WTC11 (cell line): ENCODE measurements around the gene KRT82. TPM values are rescaled to one million over a fixed set of nuclear protein-coding genes. Genes with fewer than 3 reads are reported as not detected.

Source experiments
- ATAC-seq: fragments of 200-7000 bp; cut with Tn5 transposase; 2 replicates; pipeline ENCODE4 v1.10.0; 2021; ENCODE audit warnings: mild to moderate bottlenecking, moderate library complexity
- CTCF ChIA-PET: fragments of 300-600 bp; sonication (Branson Sonifier 250); formaldehyde crosslinking; loops from one replicate; lab custom pipeline; 2021; ENCODE audit warnings: antibody characterized with exemption; lab: Charles Lee
- POLR2A ChIA-PET: fragments of 350-600 bp; sonication (Branson Sonifier 250); formaldehyde crosslinking; loops from one replicate; lab custom pipeline; 2021; ENCODE audit warnings: antibody characterized with exemption; lab: Charles Lee
- DNase-seq: peaks from one replicate; pipeline ENCODE4 v3.0.0; 2021; ENCODE audit warnings: low spot score
- H3K27ac Mint-ChIP-seq: 2 replicates; pipeline ENCODE4 v1.8.0; 2021; ENCODE audit warnings: mixed read lengths
- H3K27me3 Mint-ChIP-seq: 2 replicates; pipeline ENCODE4 v1.8.0; 2021; ENCODE audit warnings: low read depth, mild to moderate bottlenecking, moderate library complexity, mixed read lengths
- H3K36me3 Mint-ChIP-seq: 2 replicates; pipeline ENCODE4 v1.8.0; 2021; ENCODE audit warnings: mixed read lengths
- H3K4me1 Mint-ChIP-seq: 2 replicates; pipeline ENCODE4 v1.8.0; 2022; ENCODE audit warnings: mixed read lengths
- H3K4me3 Mint-ChIP-seq: 2 replicates; pipeline ENCODE4 v1.8.0; 2021; ENCODE audit warnings: mild to moderate bottlenecking, moderate library complexity, mixed read lengths
- H3K9me3 Mint-ChIP-seq: 2 replicates; pipeline ENCODE4 v1.8.0; 2021; ENCODE audit warnings: mixed read lengths
- CBFB ChIP-seq: sonication (generic); formaldehyde crosslinking; IDR thresholded peaks from 2 replicates; pipeline ENCODE4 v1.8.1; 2022; ENCODE audit warnings: mild to moderate bottlenecking, low read depth, missing genetic modification reagents
- ESRRA ChIP-seq: sonication (generic); formaldehyde crosslinking; IDR thresholded peaks from 2 replicates; pipeline ENCODE4 v1.8.1; 2022; ENCODE audit warnings: mild to moderate bottlenecking, missing genetic modification reagents, borderline replicate concordance
- FOXJ3 ChIP-seq: sonication (generic); formaldehyde crosslinking; IDR thresholded peaks from 2 replicates; pipeline ENCODE4 v1.9.0; 2021; ENCODE audit warnings: missing genetic modification reagents, mild to moderate bottlenecking, borderline replicate concordance
- FOXK1 ChIP-seq: sonication (generic); formaldehyde crosslinking; IDR thresholded peaks from 2 replicates; pipeline ENCODE4 v1.8.0; 2022; ENCODE audit warnings: mild to moderate bottlenecking, moderate library complexity, missing genetic modification reagents
- GTF2I ChIP-seq: fragments of 250-450 bp; sonication (Bioruptor Pico); conservative IDR thresholded peaks from 2 replicates; pipeline ENCODE4 v1.4.0; 2021; ENCODE audit warnings: mild to moderate bottlenecking
- HMGA2 ChIP-seq: fragments of 250-450 bp; sonication (Bioruptor Pico); IDR thresholded peaks from 2 replicates; pipeline ENCODE4 v1.4.0; 2021; ENCODE audit warnings: mild to moderate bottlenecking, moderate library complexity
- JAZF1 ChIP-seq: fragments of 250-450 bp; sonication (Bioruptor Pico); IDR thresholded peaks from 2 replicates; pipeline ENCODE4 v1.9.0; 2021; ENCODE audit warnings: moderate library complexity, mild to moderate bottlenecking, inconsistent platforms
- KAT7 ChIP-seq: sonication (generic); formaldehyde crosslinking; IDR thresholded peaks from 2 replicates; pipeline ENCODE4 v1.8.1; 2023; ENCODE audit warnings: missing genetic modification reagents, mild to moderate bottlenecking, borderline replicate concordance
- NFE2L1 ChIP-seq: sonication (generic); formaldehyde crosslinking; IDR thresholded peaks from 2 replicates; pipeline ENCODE4 v1.8.1; 2023; ENCODE audit warnings: missing genetic modification reagents
- NR2C2 ChIP-seq: sonication (generic); formaldehyde crosslinking; IDR thresholded peaks from 2 replicates; pipeline ENCODE4 v1.8.0; 2022; ENCODE audit warnings: mild to moderate bottlenecking, missing genetic modification reagents
- OVOL2 ChIP-seq: fragments of 250-450 bp; sonication (Bioruptor Pico); IDR thresholded peaks from 2 replicates; pipeline ENCODE4 v1.9.0; 2021; ENCODE audit warnings: mild to moderate bottlenecking, borderline replicate concordance
- RELA ChIP-seq: sonication (generic); formaldehyde crosslinking; IDR thresholded peaks from 2 replicates; pipeline ENCODE4 v1.8.1; 2022; ENCODE audit warnings: missing genetic modification reagents, mild to moderate bottlenecking, borderline replicate concordance
- RORB ChIP-seq: fragments of 250-450 bp; sonication (Bioruptor Pico); IDR thresholded peaks from 2 replicates; pipeline ENCODE4 v1.9.0; 2021; ENCODE audit warnings: mild to moderate bottlenecking
- SMAD4 ChIP-seq: sonication (generic); formaldehyde crosslinking; IDR thresholded peaks from 2 replicates; pipeline ENCODE4 v1.8.0; 2022; ENCODE audit warnings: mild to moderate bottlenecking, missing genetic modification reagents
- ZNF138 ChIP-seq: sonication (generic); formaldehyde crosslinking; conservative IDR thresholded peaks from 2 replicates; pipeline ENCODE4 v1.8.1; 2022; ENCODE audit warnings: mild to moderate bottlenecking, moderate library complexity, missing genetic modification reagents
- ZNF219 ChIP-seq: sonication (generic); formaldehyde crosslinking; IDR thresholded peaks from 2 replicates; pipeline ENCODE4 v1.8.0; 2023; ENCODE audit warnings: missing genetic modification reagents, mild to moderate bottlenecking, borderline replicate concordance
- ZNF232 ChIP-seq: sonication (generic); formaldehyde crosslinking; IDR thresholded peaks from 2 replicates; pipeline ENCODE4 v1.8.0; 2022; ENCODE audit warnings: mild to moderate bottlenecking, missing genetic modification reagents
- ZNF423 ChIP-seq: fragments of 250-450 bp; sonication (Bioruptor Pico); IDR thresholded peaks from 2 replicates; pipeline ENCODE4 v2.1.2; 2022; ENCODE audit warnings: mild to moderate bottlenecking, moderate library complexity
- total RNA-seq: library from RNA; stranded (reverse); gene quantifications from 3 replicates; pipeline ENCODE4 v1.2.3, GENCODE V29; 2021
- TF ChIP-seq, protein P1 (sequence below): sonication (generic); formaldehyde crosslinking; IDR thresholded peaks from 2 replicates; pipeline ENCODE4 v1.8.0; 2022; ENCODE audit warnings: mild to moderate bottlenecking, missing genetic modification reagents
- TF ChIP-seq, protein P2 (sequence below): sonication (generic); formaldehyde crosslinking; IDR thresholded peaks from 2 replicates; pipeline ENCODE4 v1.8.1; 2023; ENCODE audit warnings: mild to moderate bottlenecking, moderate library complexity, missing genetic modification reagents
- TF ChIP-seq, protein P3 (sequence below): sonication (generic); formaldehyde crosslinking; IDR thresholded peaks from 2 replicates; pipeline ENCODE4 v1.8.1; 2022; ENCODE audit warnings: low read depth, mild to moderate bottlenecking, moderate library complexity, missing genetic modification reagents, borderline replicate concordance
- TF ChIP-seq, protein P4 (sequence below): sonication (generic); formaldehyde crosslinking; IDR thresholded peaks from 2 replicates; pipeline ENCODE4 v1.8.0; 2022; ENCODE audit warnings: missing genetic modification reagents
- TF ChIP-seq, protein P5 (sequence below): sonication (generic); formaldehyde crosslinking; IDR thresholded peaks from 2 replicates; pipeline ENCODE4 v1.8.1; 2023; ENCODE audit warnings: mild to moderate bottlenecking, missing genetic modification reagents, moderate library complexity
- TF ChIP-seq, protein P6 (sequence below): sonication (generic); formaldehyde crosslinking; IDR thresholded peaks from 2 replicates; pipeline ENCODE4 v1.8.1; 2022; ENCODE audit warnings: low read depth, missing genetic modification reagents, borderline replicate concordance
- TF ChIP-seq, protein P7 (sequence below): sonication (generic); formaldehyde crosslinking; IDR thresholded peaks from 2 replicates; pipeline ENCODE4 v1.8.0; 2023; ENCODE audit warnings: missing genetic modification reagents

KRT82 gene
- total RNA-seq, 1 experiment from 2014 or later: not detected

DNA sequence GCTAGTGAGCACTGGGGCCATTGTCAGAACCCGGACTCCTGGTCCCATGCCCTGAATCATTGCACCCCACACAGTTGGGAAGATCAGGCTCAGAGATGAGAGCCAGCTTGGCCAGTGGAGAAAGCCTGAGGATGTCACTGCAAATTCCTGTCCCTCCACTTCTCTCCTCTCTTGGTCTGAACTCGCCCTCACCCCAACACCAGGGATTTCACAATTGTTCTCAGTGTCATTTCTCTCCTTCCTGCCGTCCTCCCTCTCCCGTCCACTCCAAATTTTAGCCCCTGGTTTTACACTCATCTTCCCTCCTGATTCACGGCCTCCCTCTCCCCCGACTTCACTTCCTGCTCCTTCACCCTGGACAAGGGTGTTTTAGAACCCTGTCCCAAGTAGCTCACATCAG, 16.9 kb upstream of the KRT82 start (continued):
- TF ChIP-seq GTF2I (no peak), FOXK1 (CRISPR knock-in tag) (no peak)

DNA sequence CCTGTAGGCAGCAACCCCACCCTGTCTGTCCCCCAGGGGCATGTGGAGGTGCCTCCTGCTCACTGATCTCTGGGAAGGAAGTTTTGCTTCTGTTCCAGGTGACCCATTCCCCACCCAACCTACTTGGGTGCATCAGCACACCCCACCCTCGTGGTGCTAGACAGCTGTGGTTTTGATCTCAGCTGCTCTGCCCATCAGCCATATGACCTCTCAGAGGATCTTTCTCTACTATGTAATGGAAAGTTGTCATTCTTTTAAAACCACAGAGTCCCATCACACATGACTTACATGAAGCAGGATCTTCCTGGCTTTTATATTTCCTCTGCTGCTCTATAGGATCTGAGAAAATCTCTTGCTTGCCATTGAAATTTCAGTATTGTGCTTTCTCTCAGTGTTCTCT, 13.5 kb upstream of the KRT82 start:
- Mint-ChIP-seq H3K4me1 (peaks cover 13% of the 10 kb centered on the region), H3K27ac (no peak overlapping the region), H3K27me3 (no peaks in the 10 kb centered on the region; the same call in 1 of the 2 replicates), H3K36me3 (no peaks in the 10 kb centered on the region), H3K9me3 (no peaks in the 10 kb centered on the region), H3K4me3 (no peak overlapping the region)
- CTCF ChIA-PET: interaction anchor here (0.9 kb wide), 1 partner anchor 446 kb away, joined by 3 read pairs; no protein-coding TSS in a partner anchor
- TF ChIP-seq, protein P1, sequence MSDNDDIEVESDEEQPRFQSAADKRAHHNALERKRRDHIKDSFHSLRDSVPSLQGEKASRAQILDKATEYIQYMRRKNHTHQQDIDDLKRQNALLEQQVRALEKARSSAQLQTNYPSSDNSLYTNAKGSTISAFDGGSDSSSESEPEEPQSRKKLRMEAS (CRISPR knock-in tag): no peak
- TF ChIP-seq RORB (CRISPR knock-in tag): no peak
- TF ChIP-seq KAT7 (CRISPR knock-in tag): no peak
- no peak for TF ChIP-seq CBFB (CRISPR knock-in tag)
- TF ChIP-seq FOXK1 (CRISPR knock-in tag): no peak
- no peak for TF ChIP-seq HMGA2 (CRISPR knock-in tag)
- TF ChIP-seq ZNF232 (CRISPR knock-in tag): no peak
- TF ChIP-seq FOXJ3 (CRISPR knock-in tag): no peak
- TF ChIP-seq, protein P2, sequence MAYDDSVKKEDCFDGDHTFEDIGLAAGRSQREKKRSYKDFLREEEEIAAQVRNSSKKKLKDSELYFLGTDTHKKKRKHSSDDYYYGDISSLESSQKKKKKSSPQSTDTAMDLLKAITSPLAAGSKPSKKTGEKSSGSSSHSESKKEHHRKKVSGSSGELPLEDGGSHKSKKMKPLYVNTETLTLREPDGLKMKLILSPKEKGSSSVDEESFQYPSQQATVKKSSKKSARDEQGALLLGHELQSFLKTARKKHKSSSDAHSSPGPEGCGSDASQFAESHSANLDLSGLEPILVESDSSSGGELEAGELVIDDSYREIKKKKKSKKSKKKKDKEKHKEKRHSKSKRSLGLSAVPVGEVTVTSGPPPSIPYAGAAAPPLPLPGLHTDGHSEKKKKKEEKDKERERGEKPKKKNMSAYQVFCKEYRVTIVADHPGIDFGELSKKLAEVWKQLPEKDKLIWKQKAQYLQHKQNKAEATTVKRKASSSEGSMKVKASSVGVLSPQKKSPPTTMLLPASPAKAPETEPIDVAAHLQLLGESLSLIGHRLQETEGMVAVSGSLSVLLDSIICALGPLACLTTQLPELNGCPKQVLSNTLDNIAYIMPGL: no peak
- TF ChIP-seq, protein P3, sequence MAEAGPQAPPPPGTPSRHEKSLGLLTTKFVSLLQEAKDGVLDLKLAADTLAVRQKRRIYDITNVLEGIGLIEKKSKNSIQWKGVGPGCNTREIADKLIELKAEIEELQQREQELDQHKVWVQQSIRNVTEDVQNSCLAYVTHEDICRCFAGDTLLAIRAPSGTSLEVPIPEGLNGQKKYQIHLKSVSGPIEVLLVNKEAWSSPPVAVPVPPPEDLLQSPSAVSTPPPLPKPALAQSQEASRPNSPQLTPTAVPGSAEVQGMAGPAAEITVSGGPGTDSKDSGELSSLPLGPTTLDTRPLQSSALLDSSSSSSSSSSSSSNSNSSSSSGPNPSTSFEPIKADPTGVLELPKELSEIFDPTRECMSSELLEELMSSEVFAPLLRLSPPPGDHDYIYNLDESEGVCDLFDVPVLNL (CRISPR knock-in tag): no peak
- no peak for TF ChIP-seq ZNF219 (CRISPR knock-in tag)
- no peak for TF ChIP-seq NR2C2 (CRISPR knock-in tag)
- TF ChIP-seq, protein P4, sequence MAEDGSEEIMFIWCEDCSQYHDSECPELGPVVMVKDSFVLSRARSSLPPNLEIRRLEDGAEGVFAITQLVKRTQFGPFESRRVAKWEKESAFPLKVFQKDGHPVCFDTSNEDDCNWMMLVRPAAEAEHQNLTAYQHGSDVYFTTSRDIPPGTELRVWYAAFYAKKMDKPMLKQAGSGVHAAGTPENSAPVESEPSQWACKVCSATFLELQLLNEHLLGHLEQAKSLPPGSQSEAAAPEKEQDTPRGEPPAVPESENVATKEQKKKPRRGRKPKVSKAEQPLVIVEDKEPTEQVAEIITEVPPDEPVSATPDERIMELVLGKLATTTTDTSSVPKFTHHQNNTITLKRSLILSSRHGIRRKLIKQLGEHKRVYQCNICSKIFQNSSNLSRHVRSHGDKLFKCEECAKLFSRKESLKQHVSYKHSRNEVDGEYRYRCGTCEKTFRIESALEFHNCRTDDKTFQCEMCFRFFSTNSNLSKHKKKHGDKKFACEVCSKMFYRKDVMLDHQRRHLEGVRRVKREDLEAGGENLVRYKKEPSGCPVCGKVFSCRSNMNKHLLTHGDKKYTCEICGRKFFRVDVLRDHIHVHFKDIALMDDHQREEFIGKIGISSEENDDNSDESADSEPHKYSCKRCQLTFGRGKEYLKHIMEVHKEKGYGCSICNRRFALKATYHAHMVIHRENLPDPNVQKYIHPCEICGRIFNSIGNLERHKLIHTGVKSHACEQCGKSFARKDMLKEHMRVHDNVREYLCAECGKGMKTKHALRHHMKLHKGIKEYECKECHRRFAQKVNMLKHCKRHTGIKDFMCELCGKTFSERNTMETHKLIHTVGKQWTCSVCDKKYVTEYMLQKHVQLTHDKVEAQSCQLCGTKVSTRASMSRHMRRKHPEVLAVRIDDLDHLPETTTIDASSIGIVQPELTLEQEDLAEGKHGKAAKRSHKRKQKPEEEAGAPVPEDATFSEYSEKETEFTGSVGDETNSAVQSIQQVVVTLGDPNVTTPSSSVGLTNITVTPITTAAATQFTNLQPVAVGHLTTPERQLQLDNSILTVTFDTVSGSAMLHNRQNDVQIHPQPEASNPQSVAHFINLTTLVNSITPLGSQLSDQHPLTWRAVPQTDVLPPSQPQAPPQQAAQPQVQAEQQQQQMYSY (CRISPR knock-in tag): no peak
- TF ChIP-seq ESRRA (CRISPR knock-in tag): no peak
- TF ChIP-seq ZNF423 (CRISPR knock-in tag): no peak
- TF ChIP-seq ZNF138 (CRISPR knock-in tag): no peak
- TF ChIP-seq OVOL2 (CRISPR knock-in tag): no peak
- DNase-seq: no peak
- POLR2A ChIA-PET: no interaction called here
- no peak for ATAC-seq

DNA sequence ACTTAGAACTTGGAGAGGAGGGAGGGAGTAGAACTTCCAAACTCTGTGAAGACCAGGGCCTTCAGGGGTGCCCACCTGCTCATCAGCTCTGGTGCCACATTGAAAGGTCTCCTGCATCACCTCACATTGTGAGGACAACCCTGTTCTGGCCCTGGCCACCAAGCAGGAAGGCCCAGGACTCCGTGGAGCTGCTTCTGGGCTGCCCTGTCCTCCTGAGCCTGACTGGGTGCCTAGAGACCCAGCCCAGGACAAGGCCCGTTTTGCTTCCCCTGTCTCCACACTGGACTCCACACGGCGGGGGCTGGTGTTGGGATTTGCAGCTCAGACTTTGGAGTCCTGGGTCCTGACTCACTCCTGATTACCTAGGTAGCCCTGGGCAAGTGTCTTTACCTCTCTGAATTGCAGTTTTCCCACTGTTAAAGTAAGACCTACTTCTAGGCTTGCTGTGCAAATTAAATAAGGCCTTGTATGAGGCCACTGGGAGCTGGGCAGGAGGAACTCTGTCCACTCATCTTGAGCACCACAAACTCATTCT, 12.5 kb upstream of the KRT82 start:
- Mint-ChIP-seq H3K27me3 (no peaks in the 10 kb centered on the region; the same call in 1 of the 2 replicates), H3K36me3 (no peaks in the 10 kb centered on the region), H3K4me1 (peaks cover 13% of the 10 kb centered on the region), H3K27ac (no peak overlapping the region), H3K9me3 (no peaks in the 10 kb centered on the region), H3K4me3 (no peak overlapping the region)
- ChIA-PET POLR2A (no interaction called here), CTCF (interaction anchor here (0.9 kb wide), 1 partner anchor 447 kb away, joined by 3 read pairs; no protein-coding TSS in a partner anchor)
- ATAC-seq (no peak), DNase-seq (no peak)
- TF ChIP-seq NFE2L1 (CRISPR knock-in tag) (no peak), RELA (CRISPR knock-in tag) (no peak), FOXK1 (CRISPR knock-in tag) (no peak), JAZF1 (CRISPR knock-in tag) (no peak), SMAD4 (CRISPR knock-in tag) (no peak)
- TF ChIP-seq, protein P5, sequence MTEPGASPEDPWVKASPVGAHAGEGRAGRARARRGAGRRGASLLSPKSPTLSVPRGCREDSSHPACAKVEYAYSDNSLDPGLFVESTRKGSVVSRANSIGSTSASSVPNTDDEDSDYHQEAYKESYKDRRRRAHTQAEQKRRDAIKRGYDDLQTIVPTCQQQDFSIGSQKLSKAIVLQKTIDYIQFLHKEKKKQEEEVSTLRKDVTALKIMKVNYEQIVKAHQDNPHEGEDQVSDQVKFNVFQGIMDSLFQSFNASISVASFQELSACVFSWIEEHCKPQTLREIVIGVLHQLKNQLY (CRISPR knock-in tag): no peak
- TF ChIP-seq, protein P6, sequence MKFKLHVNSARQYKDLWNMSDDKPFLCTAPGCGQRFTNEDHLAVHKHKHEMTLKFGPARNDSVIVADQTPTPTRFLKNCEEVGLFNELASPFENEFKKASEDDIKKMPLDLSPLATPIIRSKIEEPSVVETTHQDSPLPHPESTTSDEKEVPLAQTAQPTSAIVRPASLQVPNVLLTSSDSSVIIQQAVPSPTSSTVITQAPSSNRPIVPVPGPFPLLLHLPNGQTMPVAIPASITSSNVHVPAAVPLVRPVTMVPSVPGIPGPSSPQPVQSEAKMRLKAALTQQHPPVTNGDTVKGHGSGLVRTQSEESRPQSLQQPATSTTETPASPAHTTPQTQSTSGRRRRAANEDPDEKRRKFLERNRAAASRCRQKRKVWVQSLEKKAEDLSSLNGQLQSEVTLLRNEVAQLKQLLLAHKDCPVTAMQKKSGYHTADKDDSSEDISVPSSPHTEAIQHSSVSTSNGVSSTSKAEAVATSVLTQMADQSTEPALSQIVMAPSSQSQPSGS (CRISPR knock-in tag): no peak
- TF ChIP-seq, protein P1 (CRISPR knock-in tag): no peak
- TF ChIP-seq, protein P7, sequence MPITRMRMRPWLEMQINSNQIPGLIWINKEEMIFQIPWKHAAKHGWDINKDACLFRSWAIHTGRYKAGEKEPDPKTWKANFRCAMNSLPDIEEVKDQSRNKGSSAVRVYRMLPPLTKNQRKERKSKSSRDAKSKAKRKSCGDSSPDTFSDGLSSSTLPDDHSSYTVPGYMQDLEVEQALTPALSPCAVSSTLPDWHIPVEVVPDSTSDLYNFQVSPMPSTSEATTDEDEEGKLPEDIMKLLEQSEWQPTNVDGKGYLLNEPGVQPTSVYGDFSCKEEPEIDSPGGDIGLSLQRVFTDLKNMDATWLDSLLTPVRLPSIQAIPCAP: no peak
